ENCODE results near the gene CEPT1. TPM values are rescaled to one million over a fixed set of nuclear protein-coding genes. Genes with fewer than 3 reads are reported as not detected.

The CEPT1 gene
- total RNA-seq, 1 experiment from 2014 or later: 29.3 TPM

DNA sequence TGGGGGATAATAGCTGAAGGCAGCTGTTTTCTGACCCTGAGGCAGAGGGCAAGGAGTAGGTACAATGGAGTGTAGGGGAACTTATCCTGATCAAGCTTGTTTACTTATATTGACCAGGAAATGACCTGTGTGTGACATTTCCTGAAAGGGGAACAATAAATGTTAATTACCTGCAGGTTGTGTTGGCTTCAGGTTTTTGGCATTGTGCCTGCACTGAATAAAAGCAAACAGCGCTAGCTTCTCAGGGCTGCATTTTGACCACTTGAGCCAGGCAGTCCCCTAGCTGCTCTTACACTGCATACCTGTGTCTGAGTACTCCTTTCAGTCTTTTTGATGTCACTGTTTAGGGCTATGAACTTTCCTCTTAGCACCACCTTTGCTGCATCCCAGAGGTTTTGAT is 40.7 kb upstream of the CEPT1 start:
- CTCF ChIA-PET: no interaction called here
- no peaks in the 10 kb centered on the region for H3K4me1 Mint-ChIP-seq
- H3K27ac Mint-ChIP-seq: no peak overlapping the region
- no peak overlapping the region for H3K4me3 Mint-ChIP-seq
- TF ChIP-seq ZNF232 (CRISPR knock-in tag; IDR thresholded peaks at IDR 0.05) (no peak), FOXP1 (CRISPR knock-in tag; IDR thresholded peaks at IDR 0.05; ENCODE audit: borderline replicate concordance) (no peak), ZNF317 (CRISPR knock-in tag; IDR thresholded peaks at IDR 0.05; ENCODE audit: borderline replicate concordance, low read depth) (no peak), ZNF671 (CRISPR knock-in tag; IDR thresholded peaks at IDR 0.05) (no peak), TCF7 (CRISPR knock-in tag; IDR thresholded peaks at IDR 0.05; ENCODE audit: low read depth) (no peak), HMGA2 (CRISPR knock-in tag; IDR thresholded peaks at IDR 0.05) (no peak), NFATC4 (CRISPR knock-in tag; IDR thresholded peaks at IDR 0.05) (no peak), GABPB1 (CRISPR knock-in tag; IDR thresholded peaks at IDR 0.05) (no peak), TEAD1 (CRISPR knock-in tag; IDR thresholded peaks at IDR 0.05) (no peak)
- TF ChIP-seq, protein P1, sequence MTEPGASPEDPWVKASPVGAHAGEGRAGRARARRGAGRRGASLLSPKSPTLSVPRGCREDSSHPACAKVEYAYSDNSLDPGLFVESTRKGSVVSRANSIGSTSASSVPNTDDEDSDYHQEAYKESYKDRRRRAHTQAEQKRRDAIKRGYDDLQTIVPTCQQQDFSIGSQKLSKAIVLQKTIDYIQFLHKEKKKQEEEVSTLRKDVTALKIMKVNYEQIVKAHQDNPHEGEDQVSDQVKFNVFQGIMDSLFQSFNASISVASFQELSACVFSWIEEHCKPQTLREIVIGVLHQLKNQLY (CRISPR knock-in tag; IDR thresholded peaks at IDR 0.05): no peak
- TF ChIP-seq, protein P2, sequence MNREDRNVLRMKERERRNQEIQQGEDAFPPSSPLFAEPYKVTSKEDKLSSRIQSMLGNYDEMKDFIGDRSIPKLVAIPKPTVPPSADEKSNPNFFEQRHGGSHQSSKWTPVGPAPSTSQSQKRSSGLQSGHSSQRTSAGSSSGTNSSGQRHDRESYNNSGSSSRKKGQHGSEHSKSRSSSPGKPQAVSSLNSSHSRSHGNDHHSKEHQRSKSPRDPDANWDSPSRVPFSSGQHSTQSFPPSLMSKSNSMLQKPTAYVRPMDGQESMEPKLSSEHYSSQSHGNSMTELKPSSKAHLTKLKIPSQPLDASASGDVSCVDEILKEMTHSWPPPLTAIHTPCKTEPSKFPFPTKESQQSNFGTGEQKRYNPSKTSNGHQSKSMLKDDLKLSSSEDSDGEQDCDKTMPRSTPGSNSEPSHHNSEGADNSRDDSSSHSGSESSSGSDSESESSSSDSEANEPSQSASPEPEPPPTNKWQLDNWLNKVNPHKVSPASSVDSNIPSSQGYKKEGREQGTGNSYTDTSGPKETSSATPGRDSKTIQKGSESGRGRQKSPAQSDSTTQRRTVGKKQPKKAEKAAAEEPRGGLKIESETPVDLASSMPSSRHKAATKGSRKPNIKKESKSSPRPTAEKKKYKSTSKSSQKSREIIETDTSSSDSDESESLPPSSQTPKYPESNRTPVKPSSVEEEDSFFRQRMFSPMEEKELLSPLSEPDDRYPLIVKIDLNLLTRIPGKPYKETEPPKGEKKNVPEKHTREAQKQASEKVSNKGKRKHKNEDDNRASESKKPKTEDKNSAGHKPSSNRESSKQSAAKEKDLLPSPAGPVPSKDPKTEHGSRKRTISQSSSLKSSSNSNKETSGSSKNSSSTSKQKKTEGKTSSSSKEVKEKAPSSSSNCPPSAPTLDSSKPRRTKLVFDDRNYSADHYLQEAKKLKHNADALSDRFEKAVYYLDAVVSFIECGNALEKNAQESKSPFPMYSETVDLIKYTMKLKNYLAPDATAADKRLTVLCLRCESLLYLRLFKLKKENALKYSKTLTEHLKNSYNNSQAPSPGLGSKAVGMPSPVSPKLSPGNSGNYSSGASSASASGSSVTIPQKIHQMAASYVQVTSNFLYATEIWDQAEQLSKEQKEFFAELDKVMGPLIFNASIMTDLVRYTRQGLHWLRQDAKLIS (CRISPR knock-in tag; IDR thresholded peaks at IDR 0.05; ENCODE audit: borderline replicate concordance): no peak
- TF ChIP-seq, protein P3, sequence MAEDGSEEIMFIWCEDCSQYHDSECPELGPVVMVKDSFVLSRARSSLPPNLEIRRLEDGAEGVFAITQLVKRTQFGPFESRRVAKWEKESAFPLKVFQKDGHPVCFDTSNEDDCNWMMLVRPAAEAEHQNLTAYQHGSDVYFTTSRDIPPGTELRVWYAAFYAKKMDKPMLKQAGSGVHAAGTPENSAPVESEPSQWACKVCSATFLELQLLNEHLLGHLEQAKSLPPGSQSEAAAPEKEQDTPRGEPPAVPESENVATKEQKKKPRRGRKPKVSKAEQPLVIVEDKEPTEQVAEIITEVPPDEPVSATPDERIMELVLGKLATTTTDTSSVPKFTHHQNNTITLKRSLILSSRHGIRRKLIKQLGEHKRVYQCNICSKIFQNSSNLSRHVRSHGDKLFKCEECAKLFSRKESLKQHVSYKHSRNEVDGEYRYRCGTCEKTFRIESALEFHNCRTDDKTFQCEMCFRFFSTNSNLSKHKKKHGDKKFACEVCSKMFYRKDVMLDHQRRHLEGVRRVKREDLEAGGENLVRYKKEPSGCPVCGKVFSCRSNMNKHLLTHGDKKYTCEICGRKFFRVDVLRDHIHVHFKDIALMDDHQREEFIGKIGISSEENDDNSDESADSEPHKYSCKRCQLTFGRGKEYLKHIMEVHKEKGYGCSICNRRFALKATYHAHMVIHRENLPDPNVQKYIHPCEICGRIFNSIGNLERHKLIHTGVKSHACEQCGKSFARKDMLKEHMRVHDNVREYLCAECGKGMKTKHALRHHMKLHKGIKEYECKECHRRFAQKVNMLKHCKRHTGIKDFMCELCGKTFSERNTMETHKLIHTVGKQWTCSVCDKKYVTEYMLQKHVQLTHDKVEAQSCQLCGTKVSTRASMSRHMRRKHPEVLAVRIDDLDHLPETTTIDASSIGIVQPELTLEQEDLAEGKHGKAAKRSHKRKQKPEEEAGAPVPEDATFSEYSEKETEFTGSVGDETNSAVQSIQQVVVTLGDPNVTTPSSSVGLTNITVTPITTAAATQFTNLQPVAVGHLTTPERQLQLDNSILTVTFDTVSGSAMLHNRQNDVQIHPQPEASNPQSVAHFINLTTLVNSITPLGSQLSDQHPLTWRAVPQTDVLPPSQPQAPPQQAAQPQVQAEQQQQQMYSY (CRISPR knock-in tag; IDR thresholded peaks at IDR 0.05): no peak
- H3K36me3 Mint-ChIP-seq: peaks cover 76% of the 10 kb centered on the region
- ATAC-seq (no peak), DNase-seq (ENCODE audit: low spot score) (no peak)
- POLR2A ChIA-PET: no interaction called here
- peaks cover 88% of the 10 kb centered on the region for H3K9me3 Mint-ChIP-seq
- peaks cover 21% of the 10 kb centered on the region for H3K27me3 Mint-ChIP-seq (ENCODE audit: low read depth)

DNA sequence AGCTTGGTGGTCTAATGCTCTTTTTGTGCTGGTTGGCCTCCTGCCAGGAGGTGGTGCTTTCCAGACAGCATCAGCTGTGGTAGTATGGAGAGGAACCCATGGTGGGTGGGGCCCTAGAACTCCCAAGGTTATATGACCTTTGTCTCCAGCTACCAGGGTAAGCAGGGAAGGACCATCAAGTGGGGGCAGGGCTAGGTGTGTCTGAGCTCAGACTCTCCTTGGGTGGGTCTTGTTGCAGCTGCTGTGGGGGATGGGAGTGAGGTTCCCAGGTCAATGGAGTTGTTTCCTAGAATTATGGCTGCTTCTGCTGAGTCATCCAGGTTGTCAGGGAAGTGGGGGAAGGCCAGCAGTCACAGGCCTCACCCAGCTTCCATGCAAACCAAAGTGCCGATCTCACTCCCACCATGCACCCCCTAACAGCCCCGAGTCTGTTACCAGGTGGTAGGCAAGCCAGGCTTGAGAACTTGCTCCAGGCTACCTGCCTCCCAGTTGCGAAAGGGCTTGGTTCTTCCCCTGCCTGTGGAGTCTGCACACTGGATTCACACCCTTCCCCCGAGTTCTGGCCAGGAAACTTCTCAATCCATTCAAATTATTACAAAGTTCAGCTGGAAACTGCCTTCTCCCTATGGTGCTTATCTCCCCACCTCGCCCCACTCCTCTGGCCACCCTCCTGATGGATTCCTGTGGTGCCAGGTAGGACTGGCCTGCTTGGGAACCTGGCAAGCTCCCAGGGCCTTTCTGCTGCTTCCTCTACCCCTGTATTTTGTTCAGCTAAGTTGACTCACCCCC is 38.0 kb upstream of the CEPT1 start:
- Mint-ChIP-seq H3K4me1 (no peaks in the 10 kb centered on the region), H3K27me3 (ENCODE audit: low read depth) (peaks cover 11% of the 10 kb centered on the region), H3K27ac (no peak overlapping the region), H3K9me3 (peaks cover 70% of the 10 kb centered on the region), H3K4me3 (no peak overlapping the region), H3K36me3 (peaks cover 61% of the 10 kb centered on the region)
- DNase-seq (ENCODE audit: low spot score) (no peak), ATAC-seq (no peak)
- TF ChIP-seq KAT7 (CRISPR knock-in tag; IDR thresholded peaks at IDR 0.05; ENCODE audit: borderline replicate concordance): no peak
- TF ChIP-seq, protein P4, sequence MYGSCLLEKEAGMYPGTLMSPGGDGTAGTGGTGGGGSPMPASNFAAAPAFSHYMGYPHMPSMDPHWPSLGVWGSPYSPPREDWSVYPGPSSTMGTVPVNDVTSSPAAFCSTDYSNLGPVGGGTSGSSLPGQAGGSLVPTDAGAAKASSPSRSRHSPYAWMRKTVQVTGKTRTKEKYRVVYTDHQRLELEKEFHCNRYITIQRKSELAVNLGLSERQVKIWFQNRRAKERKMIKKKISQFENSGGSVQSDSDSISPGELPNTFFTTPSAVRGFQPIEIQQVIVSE (CRISPR knock-in tag; IDR thresholded peaks at IDR 0.05; ENCODE audit: borderline replicate concordance): no peak
- no peak for TF ChIP-seq GTF2I (CRISPR knock-in tag; conservative IDR thresholded peaks at IDR 0.05)
- CTCF ChIA-PET: no interaction called here
- POLR2A ChIA-PET: no interaction called here
